ENCODE data around the gene DDX25. TPM values are rescaled to one million over a fixed set of nuclear protein-coding genes. Genes with fewer than 3 reads are reported as not detected.
"Not testable (repeated sequence)": the region's sequence is repeated elsewhere in the genome, so short reads cannot be mapped to it uniquely, and the experiment has no call there.

DDX25 gene
- 0.39 and 0.55 TPM in 2 replicates for total RNA-seq (2021)
- percentile 28 among the genes with signal in this experiment for Bru-seq, nascent RNA
- BruChase-seq, experiment 1, labeled RNA remaining after a 2-hour chase, result percentile 19 among the genes with signal in this experiment
- percentile 18 among the genes with signal in this experiment for BruChase-seq, experiment 2, labeled RNA remaining after a 6-hour chase
- long read RNA-seq, full-length matches to known transcripts, result 3 of 5 reads
- long read RNA-seq, partial matches to known transcripts, result 0 of 5 reads
- long read RNA-seq, other reads (novel, unspliced or antisense), result 2 of 5 reads

DNA sequence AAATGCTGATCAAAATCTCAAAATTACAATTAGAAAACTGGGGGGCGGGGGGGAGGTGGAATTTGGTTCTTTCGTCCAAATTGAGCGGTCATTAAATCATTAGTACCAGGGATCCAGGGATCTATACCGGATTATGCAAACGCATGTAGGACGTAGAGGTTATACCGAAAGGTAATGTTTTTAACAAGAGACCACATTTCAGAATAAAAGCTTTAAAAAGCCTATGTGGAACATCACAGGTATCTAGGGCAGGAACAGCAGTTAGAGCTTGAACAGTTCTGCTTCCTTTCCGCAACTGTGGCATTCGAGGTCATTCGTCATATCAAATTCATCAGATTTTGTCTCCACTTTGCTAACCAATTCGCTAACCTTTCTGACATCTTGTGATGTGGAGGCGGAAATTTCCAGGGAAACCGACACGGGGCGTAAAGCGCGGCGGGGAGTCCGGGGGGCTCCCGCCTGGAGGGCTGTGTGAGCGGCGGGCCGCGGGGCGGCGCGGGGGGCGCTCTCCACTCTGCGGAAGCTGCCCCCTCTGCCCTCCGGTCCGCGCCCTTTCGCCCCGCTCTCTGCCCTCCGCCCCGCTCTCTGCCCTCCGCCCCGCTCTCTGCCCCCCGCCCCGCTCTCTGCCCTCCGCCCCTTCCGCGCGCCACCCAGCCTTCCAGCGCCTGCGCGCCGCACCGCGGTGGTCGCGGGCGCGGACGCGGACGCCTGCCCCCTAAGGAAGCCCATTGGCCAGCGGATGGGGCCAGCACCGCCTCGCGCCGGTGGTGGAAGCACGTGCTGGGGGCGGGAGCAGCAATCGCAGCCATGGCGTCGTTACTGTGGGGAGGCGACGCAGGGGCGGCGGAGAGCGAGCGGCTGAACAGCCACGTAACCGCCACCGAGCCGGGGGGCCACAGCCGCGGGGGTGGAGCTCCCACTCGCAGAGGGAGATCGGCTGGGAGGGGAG lies at the start of gene DDX25:
Gene DDX25, plus strand, starts transcription at position 798 of the 949 bp plus-strand sequence. Its CDS starts 10 bp downstream, at position 808.
- intact Hi-C loops (cut with micrococcal nuclease; ENCODE audit: unreplicated experiment), result no loop called here
- Histone ChIP-seq H3K4me3 (ENCODE audit: low read depth, low read length, poor library complexity, severe bottlenecking) (peak within 1 kb of the TSS; percentile 59), H3K27me3 (replicated peaks; ENCODE audit: insufficient read depth, low read depth, low read length, poor library complexity) (peaks cover 27% of the 10 kb centered on the region), H3K4me1 (ENCODE audit: insufficient read depth, low read length, poor library complexity, severe bottlenecking) (peaks cover 18% of the 10 kb centered on the region), H3K9me3 (ENCODE audit: low read depth, low read length, poor library complexity, severe bottlenecking) (no peaks in the 10 kb centered on the region), H3K27ac (ENCODE audit: low read depth, low read length, poor library complexity, severe bottlenecking) (no peak within 1 kb of the TSS), H3K36me3 (ENCODE audit: insufficient read depth, low read length, poor library complexity, severe bottlenecking) (peaks cover 15% of the 10 kb centered on the region)
- TF ChIP-seq CTCF (conservative IDR thresholded peaks at IDR 0.05; ENCODE audit: low read depth, low read length) (no peak), EZH2 (IDR thresholded peaks at IDR 0.05; ENCODE audit: borderline replicate concordance, low read depth, low read length, poor library complexity, severe bottlenecking) (peak; percentile 53)
- no TSS peak for BruUV-seq (replicated peaks)
- ChIA-PET POLR2A (ENCODE audit: low non-redundant PET) (interaction anchor here (1.2 kb wide), 1 partner anchor 16 kb away, joined by 7 read pairs; no protein-coding TSS in a partner anchor), CTCF (no interaction called here)
- DNase-seq (ENCODE audit: low spot score), result peak; percentile 67

DNA sequence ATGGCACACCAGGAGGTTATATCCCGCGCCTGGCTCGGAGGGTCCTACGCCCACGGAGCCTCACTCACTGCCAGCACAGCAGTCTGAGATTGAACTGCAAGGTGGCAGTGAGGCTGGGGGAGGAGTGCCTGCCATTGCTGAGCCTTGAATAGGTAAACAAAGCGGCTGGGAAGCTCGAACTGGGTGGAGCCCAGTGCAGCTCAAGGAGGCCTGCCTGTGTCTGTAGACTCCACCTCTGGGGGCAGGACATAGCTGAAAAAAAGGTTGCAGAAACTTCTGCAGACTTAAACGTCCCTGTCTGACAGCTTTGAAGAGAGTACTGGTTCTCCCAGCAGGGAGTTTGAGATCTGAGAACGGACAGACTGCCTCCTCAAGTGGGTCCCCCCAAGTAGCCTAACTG lies 46.6 kb upstream of the DDX25 start:
- CTCF ChIA-PET; intact Hi-C loops (cut with micrococcal nuclease; ENCODE audit: unreplicated experiment): not testable (repeated sequence)

DNA sequence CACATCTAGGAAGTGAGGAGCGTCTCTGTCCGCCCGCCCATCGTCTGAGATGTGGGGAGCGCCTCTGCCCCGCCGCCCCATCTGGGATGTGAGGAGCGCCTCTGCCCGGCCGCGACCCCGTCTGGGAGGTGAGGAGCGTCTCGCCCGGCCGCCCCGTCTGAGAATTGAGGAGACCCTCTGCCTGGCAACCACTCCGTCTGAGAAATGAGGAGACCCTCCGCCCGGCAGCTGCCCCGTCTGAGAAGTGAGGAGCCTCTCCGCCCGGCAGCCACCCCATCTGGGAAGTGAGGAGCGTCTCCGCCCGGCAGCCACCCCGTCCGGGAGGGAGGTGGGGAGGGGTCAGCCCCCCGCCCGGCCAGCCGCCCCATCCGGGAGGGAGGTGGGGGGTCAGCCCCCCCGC lies 41.5 kb upstream of the DDX25 start:
- intact Hi-C loops (cut with micrococcal nuclease; ENCODE audit: unreplicated experiment); DNase-seq (ENCODE audit: low spot score); H3K4me3 ChIP-seq (ENCODE audit: low read depth, low read length, poor library complexity, severe bottlenecking); H3K4me1 ChIP-seq (ENCODE audit: insufficient read depth, low read length, poor library complexity, severe bottlenecking); POLR2A ChIA-PET (ENCODE audit: low non-redundant PET); H3K27me3 ChIP-seq (replicated peaks; ENCODE audit: insufficient read depth, low read depth, low read length, poor library complexity); H3K36me3 ChIP-seq (ENCODE audit: insufficient read depth, low read length, poor library complexity, severe bottlenecking); BruUV-seq (replicated peaks); H3K27ac ChIP-seq (ENCODE audit: low read depth, low read length, poor library complexity, severe bottlenecking); CTCF ChIA-PET; H3K9me3 ChIP-seq (ENCODE audit: low read depth, low read length, poor library complexity, severe bottlenecking): not testable (repeated sequence)

More for the DNA sequence above, 46.6 kb upstream of the DDX25 start:
- DNase-seq (ENCODE audit: low spot score); POLR2A ChIA-PET (ENCODE audit: low non-redundant PET); BruUV-seq (replicated peaks); H3K4me3 ChIP-seq (ENCODE audit: low read depth, low read length, poor library complexity, severe bottlenecking); H3K27me3 ChIP-seq (replicated peaks; ENCODE audit: insufficient read depth, low read depth, low read length, poor library complexity); H3K27ac ChIP-seq (ENCODE audit: low read depth, low read length, poor library complexity, severe bottlenecking); H3K9me3 ChIP-seq (ENCODE audit: low read depth, low read length, poor library complexity, severe bottlenecking); H3K4me1 ChIP-seq (ENCODE audit: insufficient read depth, low read length, poor library complexity, severe bottlenecking); H3K36me3 ChIP-seq (ENCODE audit: insufficient read depth, low read length, poor library complexity, severe bottlenecking): not testable (repeated sequence)

- H3K36me3 ChIP-seq (ENCODE audit: insufficient read depth, low read length, poor library complexity, severe bottlenecking); CTCF ChIA-PET; H3K4me3 ChIP-seq (ENCODE audit: low read depth, low read length, poor library complexity, severe bottlenecking); H3K27me3 ChIP-seq (replicated peaks; ENCODE audit: insufficient read depth, low read depth, low read length, poor library complexity); DNase-seq (ENCODE audit: low spot score); BruUV-seq (replicated peaks); POLR2A ChIA-PET (ENCODE audit: low non-redundant PET); H3K27ac ChIP-seq (ENCODE audit: low read depth, low read length, poor library complexity, severe bottlenecking); intact Hi-C loops (cut with micrococcal nuclease; ENCODE audit: unreplicated experiment); H3K9me3 ChIP-seq (ENCODE audit: low read depth, low read length, poor library complexity, severe bottlenecking); H3K4me1 ChIP-seq (ENCODE audit: insufficient read depth, low read length, poor library complexity, severe bottlenecking): not testable (repeated sequence)
Measured at GRCh38 chr11:125865354-125865753, 39.0 kb upstream of the DDX25 start.

Measured in A673 (cell line).